ENCODE data around the gene SCEL.
"Not testable (repeated sequence)": the region's sequence is repeated elsewhere in the genome, so short reads cannot be mapped to it uniquely, and the experiment has no call there.

SCEL gene

DNA sequence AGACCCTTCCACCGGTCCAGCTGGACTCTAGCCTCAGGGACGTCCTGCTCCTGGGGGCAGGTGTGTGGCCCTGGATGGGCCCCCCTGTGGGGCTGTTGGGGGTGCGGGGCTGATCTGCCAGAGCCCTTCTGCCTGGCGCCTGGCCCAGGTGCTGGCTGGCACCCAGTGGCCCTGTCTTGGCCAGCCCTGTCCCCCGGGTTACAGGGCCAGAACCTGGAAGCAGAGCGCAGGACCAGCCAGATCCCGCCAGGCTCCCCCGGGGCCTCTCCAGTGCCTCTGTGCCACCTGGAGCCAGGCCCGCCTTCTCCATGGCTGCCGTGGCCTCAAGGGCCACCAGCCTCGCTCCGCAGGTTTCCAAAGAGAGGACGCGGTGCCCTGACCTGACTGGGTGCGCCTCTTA is 127.3 kb downstream of the SCEL start:
- not testable (repeated sequence) for H3K27ac ChIP-seq (ENCODE audit: low read depth, low read length); H3K4me1 ChIP-seq (ENCODE audit: control insufficient read depth, insufficient read depth, low read length); H3K9ac ChIP-seq (ENCODE audit: low read depth, low read length); H3K9me3 ChIP-seq (ENCODE audit: control insufficient read depth, insufficient read depth, low read length); H3K4me3 ChIP-seq (ENCODE audit: low read depth, low read length); H3K27me3 ChIP-seq (ENCODE audit: control insufficient read depth, insufficient read depth, low read length); H3K36me3 ChIP-seq (ENCODE audit: control insufficient read depth, insufficient read depth, low read length)

DNA sequence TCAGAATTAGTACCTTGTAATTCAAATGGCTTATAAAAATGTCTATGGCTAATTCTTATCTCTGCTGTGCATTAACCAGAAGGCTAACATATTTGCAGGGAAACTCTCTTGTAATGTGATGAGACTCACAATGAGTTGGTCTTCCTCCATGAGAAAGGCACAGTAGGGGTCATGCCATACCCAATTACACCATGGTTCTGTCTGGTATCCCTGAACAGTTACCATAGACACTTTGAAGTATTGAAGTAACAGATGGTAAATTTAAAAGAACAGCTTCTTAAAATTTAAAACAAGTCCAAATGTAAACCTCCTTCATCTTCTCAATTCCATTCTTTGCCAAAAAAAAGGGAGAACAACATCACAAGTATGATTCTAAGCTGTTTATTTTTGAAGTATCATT is 139.3 kb downstream of the SCEL start:
- peaks cover 8% of the 10 kb centered on the region for H3K4me1 ChIP-seq (ENCODE audit: control insufficient read depth, insufficient read depth, low read length)
- no peak overlapping the region for H3K27ac ChIP-seq (ENCODE audit: low read depth, low read length)
- H3K36me3 ChIP-seq (ENCODE audit: control insufficient read depth, insufficient read depth, low read length): no peaks in the 10 kb centered on the region
- no peaks in the 10 kb centered on the region for H3K27me3 ChIP-seq (ENCODE audit: control insufficient read depth, insufficient read depth, low read length)
- no peak overlapping the region for H3K9ac ChIP-seq (ENCODE audit: low read depth, low read length)
- H3K4me3 ChIP-seq (ENCODE audit: low read depth, low read length): no peak overlapping the region
- H3K9me3 ChIP-seq (ENCODE audit: control insufficient read depth, insufficient read depth, low read length): no peaks in the 10 kb centered on the region

DNA sequence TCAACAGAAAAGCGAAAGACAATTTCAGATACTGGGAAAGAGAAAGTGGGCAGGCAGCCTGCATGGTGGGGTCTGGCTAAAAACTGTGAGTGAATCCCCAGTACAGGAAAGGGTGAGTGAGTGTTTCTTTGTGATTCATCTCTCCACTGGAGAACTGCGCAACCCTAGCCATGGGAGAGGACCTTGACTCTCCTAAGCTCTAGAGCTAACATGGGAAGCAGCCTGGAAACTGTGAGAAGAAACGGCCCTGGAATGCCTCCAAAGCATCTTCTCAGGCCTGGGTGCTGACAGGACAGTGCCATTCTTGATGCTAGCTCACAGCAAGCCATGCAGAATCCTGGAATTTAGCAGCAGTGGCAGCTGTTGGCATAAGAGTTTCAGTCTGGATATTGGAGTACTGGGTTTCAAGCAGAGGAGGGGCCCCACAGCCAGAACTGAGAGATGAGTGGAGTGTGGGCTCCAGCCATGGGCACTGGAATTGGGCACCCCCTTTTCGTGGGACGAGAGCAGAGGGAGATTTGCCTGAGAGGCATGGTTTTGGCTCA is 143.3 kb downstream of the SCEL start:
- Histone ChIP-seq H3K27me3 (ENCODE audit: control insufficient read depth, insufficient read depth, low read length) (no peaks in the 10 kb centered on the region), H3K9ac (ENCODE audit: low read depth, low read length) (no peak overlapping the region), H3K4me1 (ENCODE audit: control insufficient read depth, insufficient read depth, low read length) (peaks cover 8% of the 10 kb centered on the region), H3K27ac (ENCODE audit: low read depth, low read length) (no peak overlapping the region), H3K36me3 (ENCODE audit: control insufficient read depth, insufficient read depth, low read length) (no peaks in the 10 kb centered on the region), H3K9me3 (ENCODE audit: control insufficient read depth, insufficient read depth, low read length) (no peaks in the 10 kb centered on the region), H3K4me3 (ENCODE audit: low read depth, low read length) (no peak overlapping the region)

DNA sequence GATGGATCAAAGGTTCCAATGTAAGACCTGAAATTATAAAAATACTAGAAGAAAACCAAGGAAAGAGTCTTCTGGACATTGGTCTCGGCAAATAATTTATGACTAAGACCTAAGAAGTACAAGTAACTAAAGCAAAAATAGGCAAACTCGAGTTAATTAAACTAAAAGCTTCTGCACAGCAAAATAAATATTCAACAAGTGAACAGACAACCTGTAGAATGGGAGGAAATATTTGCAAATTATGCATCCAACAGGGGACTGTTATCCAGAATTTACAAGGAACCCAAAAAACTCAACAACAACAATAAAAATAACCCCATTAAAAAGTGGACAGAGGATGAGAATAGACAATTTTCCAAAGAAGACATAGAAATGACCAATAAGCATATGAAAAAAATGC is 152.3 kb downstream of the SCEL start:
- Histone ChIP-seq H3K27me3 (ENCODE audit: control insufficient read depth, insufficient read depth, low read length) (no peaks in the 10 kb centered on the region), H3K9me3 (ENCODE audit: control insufficient read depth, insufficient read depth, low read length) (no peaks in the 10 kb centered on the region), H3K36me3 (ENCODE audit: control insufficient read depth, insufficient read depth, low read length) (no peaks in the 10 kb centered on the region), H3K27ac (ENCODE audit: low read depth, low read length) (no peak overlapping the region), H3K4me1 (ENCODE audit: control insufficient read depth, insufficient read depth, low read length) (no peaks in the 10 kb centered on the region), H3K4me3 (ENCODE audit: low read depth, low read length) (no peak overlapping the region), H3K9ac (ENCODE audit: low read depth, low read length) (no peak overlapping the region)

DNA sequence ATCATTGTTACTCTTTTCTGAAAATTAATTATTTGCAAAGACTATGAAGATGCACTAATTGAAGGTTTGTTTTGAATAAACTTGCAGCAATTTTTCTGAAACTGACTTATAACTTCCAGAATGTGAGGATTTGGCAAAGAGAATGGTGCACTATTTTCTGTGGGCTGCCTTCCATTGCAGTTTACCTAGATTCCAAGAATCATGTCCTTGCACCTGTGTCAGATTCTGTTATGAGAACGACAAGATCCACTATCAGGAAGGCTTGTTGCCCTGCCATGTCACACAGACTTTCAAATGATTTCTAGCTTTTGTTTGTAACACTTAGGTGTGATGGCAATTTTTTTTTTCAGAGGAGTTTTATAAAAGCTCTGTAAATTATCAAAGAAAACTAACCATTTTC is 156.4 kb downstream of the SCEL start:
- Histone ChIP-seq H3K4me3 (ENCODE audit: low read depth, low read length) (no peak overlapping the region), H3K9me3 (ENCODE audit: control insufficient read depth, insufficient read depth, low read length) (no peaks in the 10 kb centered on the region), H3K27me3 (ENCODE audit: control insufficient read depth, insufficient read depth, low read length) (peaks cover 13% of the 10 kb centered on the region; the same call in 1 of the 2 replicates), H3K9ac (ENCODE audit: low read depth, low read length) (no peak overlapping the region), H3K36me3 (ENCODE audit: control insufficient read depth, insufficient read depth, low read length) (no peaks in the 10 kb centered on the region), H3K27ac (ENCODE audit: low read depth, low read length) (no peak overlapping the region), H3K4me1 (ENCODE audit: control insufficient read depth, insufficient read depth, low read length) (peaks cover 15% of the 10 kb centered on the region)

DNA sequence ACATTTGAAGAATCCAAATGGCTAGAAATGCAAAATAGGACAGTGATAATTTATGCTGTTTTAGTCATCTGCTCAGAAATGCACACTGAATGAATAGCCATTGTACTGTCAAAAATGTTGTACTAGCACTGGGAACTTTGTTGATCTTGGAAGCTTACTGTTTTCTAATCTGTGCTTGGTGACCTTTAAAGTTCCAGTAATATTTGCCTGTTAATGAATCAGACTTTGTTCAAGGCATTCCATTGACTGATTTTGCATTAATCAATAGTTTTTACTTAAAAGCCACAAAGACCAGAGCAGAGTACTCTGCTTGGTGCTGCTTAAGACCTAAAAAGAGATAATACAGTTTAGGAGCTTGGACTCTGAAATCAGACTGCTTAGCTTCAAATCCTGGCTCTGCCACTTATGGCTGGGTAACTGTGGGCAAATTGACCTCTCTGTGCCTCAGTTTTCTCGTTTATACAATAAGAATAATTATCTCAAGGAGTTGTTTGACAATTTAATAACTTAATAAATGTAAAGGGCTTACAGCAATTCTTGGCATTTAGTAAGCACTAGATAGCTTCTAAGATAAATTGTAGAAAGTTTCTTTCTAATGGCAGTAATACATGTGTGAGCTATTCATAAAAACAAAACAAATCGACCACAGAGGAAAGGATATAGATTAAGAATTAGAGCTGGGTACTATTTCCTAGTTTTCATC is 157.4 kb downstream of the SCEL start:
- peaks cover 18% of the 10 kb centered on the region for H3K4me1 ChIP-seq (ENCODE audit: control insufficient read depth, insufficient read depth, low read length)

DNA sequence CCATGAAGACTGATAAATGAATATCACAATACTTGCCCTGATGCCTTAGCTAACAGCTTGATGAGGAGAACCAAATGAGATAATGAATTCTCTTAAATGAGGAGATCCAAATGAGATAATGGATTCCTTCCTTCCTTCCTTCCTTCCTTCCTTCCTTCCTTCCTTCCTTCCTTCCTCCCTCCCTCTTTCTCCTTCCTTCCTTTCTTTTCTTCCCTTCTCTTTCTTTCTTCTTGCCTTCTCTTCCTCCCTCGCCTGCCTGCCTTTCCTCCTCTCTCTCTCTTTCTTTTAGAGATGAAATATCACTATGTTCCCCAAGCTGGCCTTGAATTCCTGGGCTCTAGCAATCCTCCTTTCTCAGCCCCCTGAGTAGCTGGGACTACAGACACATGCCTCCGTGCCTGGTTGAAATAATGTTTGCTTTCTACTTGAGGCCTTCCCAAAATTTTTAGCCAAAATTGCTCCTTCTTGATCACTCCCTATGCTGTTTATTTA is 158.0 kb downstream of the SCEL start:
- Histone ChIP-seq H3K27me3 (ENCODE audit: control insufficient read depth, insufficient read depth, low read length) (peaks cover 16% of the 10 kb centered on the region; the same call in 1 of the 2 replicates), H3K4me1 (ENCODE audit: control insufficient read depth, insufficient read depth, low read length) (peaks cover 18% of the 10 kb centered on the region), H3K9ac (ENCODE audit: low read depth, low read length) (no peak overlapping the region), H3K36me3 (ENCODE audit: control insufficient read depth, insufficient read depth, low read length) (no peaks in the 10 kb centered on the region), H3K27ac (ENCODE audit: low read depth, low read length) (no peak overlapping the region), H3K4me3 (ENCODE audit: low read depth, low read length) (no peak overlapping the region), H3K9me3 (ENCODE audit: control insufficient read depth, insufficient read depth, low read length) (no peaks in the 10 kb centered on the region)

More for the DNA sequence above, 157.4 kb downstream of the SCEL start:
- H3K27ac ChIP-seq (ENCODE audit: low read depth, low read length): no peak overlapping the region
- H3K9me3 ChIP-seq (ENCODE audit: control insufficient read depth, insufficient read depth, low read length): no peaks in the 10 kb centered on the region
- H3K36me3 ChIP-seq (ENCODE audit: control insufficient read depth, insufficient read depth, low read length): no peaks in the 10 kb centered on the region
- peaks cover 16% of the 10 kb centered on the region; the same call in 1 of the 2 replicates for H3K27me3 ChIP-seq (ENCODE audit: control insufficient read depth, insufficient read depth, low read length)
- H3K9ac ChIP-seq (ENCODE audit: low read depth, low read length): no peak overlapping the region
- no peak overlapping the region for H3K4me3 ChIP-seq (ENCODE audit: low read depth, low read length)
